NT2/D1 (cell line): ENCODE measurements around the gene FNDC3B.

ENCODE experiments used
- SUZ12 ChIP-seq: IDR thresholded peaks from 2 replicates; pipeline ENCODE4 v1.6.1; 2011; ENCODE audit not compliant: insufficient read length, insufficient read depth; ENCODE audit errors: extremely low read depth
- ZNF274 ChIP-seq: IDR thresholded peaks from 2 replicates; pipeline ENCODE4 v1.6.1; 2011; ENCODE audit warnings: mild to moderate bottlenecking, low read depth, low read length

DNA sequence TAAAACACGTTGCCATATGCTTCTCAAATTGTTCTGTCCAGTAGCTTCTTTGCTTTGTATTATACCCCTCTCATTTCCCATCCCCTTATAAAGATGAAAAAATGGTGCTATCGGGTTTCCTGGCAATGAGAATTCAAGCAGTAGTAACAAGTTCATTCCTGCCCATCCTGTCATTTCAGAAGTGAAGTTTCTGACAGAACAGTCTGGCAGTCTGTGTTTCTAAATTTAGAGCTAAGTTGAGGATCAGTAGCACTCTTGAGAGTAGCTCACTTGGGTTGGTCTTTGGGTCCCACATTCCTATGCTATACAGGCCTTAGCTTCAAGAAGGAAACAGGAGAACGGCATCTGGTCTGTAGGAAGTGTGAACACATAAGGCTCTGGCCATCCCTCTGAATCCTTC, 274.3 kb downstream of the FNDC3B start:
- TF ChIP-seq ZNF274: no peak
- TF ChIP-seq SUZ12: no peak
